GM12872 (cell line): ENCODE data around the gene PRPF19.

Source experiments
- CTCF ChIP-seq: IDR thresholded peaks from 3 replicates; pipeline ENCODE4 v1.5.1; 2011; ENCODE audit warnings: low read depth, mild to moderate bottlenecking, low read length, moderate library complexity; ENCODE audit not compliant: insufficient read depth

PRPF19 gene

GRCh38 chr11:60874421-60875365 is 31.7 kb downstream of the PRPF19 start:
- no peak for TF ChIP-seq CTCF

- no peak for TF ChIP-seq CTCF
These were observed 32.9 kb downstream of the PRPF19 start for GRCh38 chr11:60873533-60873932.

- TF ChIP-seq CTCF = no peak
These were observed 33.3 kb downstream of the PRPF19 start for GRCh38 chr11:60872961-60873524.

- TF ChIP-seq CTCF = no peak
These were observed 34.0 kb downstream of the PRPF19 start for GRCh38 chr11:60872124-60872960.

GRCh38 chr11:60871378-60872061 is 34.9 kb downstream of the PRPF19 start:
- no peak for TF ChIP-seq CTCF

GRCh38 chr11:60870733-60871377 is 35.5 kb downstream of the PRPF19 start:
- no peak for TF ChIP-seq CTCF
